A549 (cell line): ENCODE measurements around the gene FADS6.

Source experiments
- CEBPB ChIP-seq, 2 experiments: fragments of >200 bp in 1 of 2; sonication (Bioruptor Twin) in 1 of 2; formaldehyde crosslinking in 1 of 2; IDR thresholded peaks; 2 replicates each; pipeline ENCODE4 v1.6.1; 2012 to 2016
- JUN ChIP-seq, 2 experiments: fragments of >200 bp; sonication (Bioruptor Twin); formaldehyde crosslinking; IDR thresholded peaks; 2 replicates in 1 of 2; 3 replicates in 1 of 2; pipeline ENCODE4 v1.6.1; 2016 to 2017
- NPAS2 ChIP-seq: fragments of 250-450 bp; sonication (Bioruptor Pico); IDR thresholded peaks from 2 replicates; pipeline ENCODE4 v1.8.0; 2022; ENCODE audit warnings: mild to moderate bottlenecking, moderate library complexity, borderline replicate concordance
- RFX5 ChIP-seq: fragments of 450-650 bp; IDR thresholded peaks from 2 replicates; pipeline ENCODE4 v1.7.1; 2014; ENCODE audit warnings: antibody characterized with exemption, mild to moderate bottlenecking, moderate library complexity
- TF ChIP-seq, protein P1 (sequence below): IDR thresholded peaks from 2 replicates; pipeline ENCODE4 v1.6.1; 2012
- TF ChIP-seq, protein P2 (sequence below): fragments of >200 bp; sonication (Bioruptor Twin); formaldehyde crosslinking; IDR thresholded peaks from 3 replicates; pipeline ENCODE4 v1.5.1; 2016

DNA sequence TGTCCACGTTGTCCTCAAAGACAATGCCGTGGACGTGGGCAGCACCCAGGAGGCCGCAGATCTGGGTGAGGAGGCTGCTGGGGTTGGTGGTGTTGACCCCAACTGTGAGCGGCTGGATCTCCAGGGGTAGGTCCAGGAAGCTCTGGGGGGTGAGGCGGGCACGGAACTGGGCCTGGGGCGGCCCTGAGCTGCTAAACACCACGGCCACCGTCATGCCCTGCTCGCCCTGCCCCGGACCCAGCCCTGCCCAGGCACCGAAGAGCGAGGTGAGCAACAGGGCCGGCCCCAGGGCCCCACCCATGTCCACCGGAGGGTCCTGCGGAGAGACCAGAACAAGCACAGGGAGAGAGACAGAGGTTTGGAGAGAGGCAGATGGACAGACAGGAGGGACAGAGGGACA, 38.6 kb downstream of the FADS6 start:
- TF ChIP-seq, protein P1, sequence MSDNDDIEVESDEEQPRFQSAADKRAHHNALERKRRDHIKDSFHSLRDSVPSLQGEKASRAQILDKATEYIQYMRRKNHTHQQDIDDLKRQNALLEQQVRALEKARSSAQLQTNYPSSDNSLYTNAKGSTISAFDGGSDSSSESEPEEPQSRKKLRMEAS = no peak
- TF ChIP-seq, protein P2, sequence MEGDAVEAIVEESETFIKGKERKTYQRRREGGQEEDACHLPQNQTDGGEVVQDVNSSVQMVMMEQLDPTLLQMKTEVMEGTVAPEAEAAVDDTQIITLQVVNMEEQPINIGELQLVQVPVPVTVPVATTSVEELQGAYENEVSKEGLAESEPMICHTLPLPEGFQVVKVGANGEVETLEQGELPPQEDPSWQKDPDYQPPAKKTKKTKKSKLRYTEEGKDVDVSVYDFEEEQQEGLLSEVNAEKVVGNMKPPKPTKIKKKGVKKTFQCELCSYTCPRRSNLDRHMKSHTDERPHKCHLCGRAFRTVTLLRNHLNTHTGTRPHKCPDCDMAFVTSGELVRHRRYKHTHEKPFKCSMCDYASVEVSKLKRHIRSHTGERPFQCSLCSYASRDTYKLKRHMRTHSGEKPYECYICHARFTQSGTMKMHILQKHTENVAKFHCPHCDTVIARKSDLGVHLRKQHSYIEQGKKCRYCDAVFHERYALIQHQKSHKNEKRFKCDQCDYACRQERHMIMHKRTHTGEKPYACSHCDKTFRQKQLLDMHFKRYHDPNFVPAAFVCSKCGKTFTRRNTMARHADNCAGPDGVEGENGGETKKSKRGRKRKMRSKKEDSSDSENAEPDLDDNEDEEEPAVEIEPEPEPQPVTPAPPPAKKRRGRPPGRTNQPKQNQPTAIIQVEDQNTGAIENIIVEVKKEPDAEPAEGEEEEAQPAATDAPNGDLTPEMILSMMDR = no peak
- TF ChIP-seq CEBPB (IDR thresholded peaks at IDR 0.05) = no peak
- TF ChIP-seq JUN (IDR thresholded peaks at IDR 0.05) = no peak
- no peak for TF ChIP-seq NPAS2
- TF ChIP-seq RFX5 = no peak
